ENCODE data around the gene RAB9A. TPM values are rescaled to one million over a fixed set of nuclear protein-coding genes. Genes with fewer than 3 reads are reported as not detected.

RAB9A gene
- total and polyA plus RNA-seq, 5 experiments from 2014 or later, result 13.7 to 22.1 (median 15.6) TPM

- POLR2A ChIA-PET, result interaction anchor here (2.9 to 3.2 kb wide), 2 partner anchors 8 to 21 kb away, joined by 9 to 35 read pairs; no protein-coding TSS in a partner anchor
- peaks cover 21 to 84% (median 48%) of the 10 kb centered on the region in 4 donors for H3K4me1 Mint-ChIP-seq
- DNase-seq (no peak), ATAC-seq (no peak)
- H3K27ac Mint-ChIP-seq, result peak overlapping the region in 9 of 10 donors; percentile 2 to 99 (median 74)
- no peaks in the 10 kb centered on the region for H3K27me3 Mint-ChIP-seq
- peaks cover 0 to 30% (median 0%) of the 10 kb centered on the region in 9 donors for H3K9me3 Mint-ChIP-seq
- peaks cover 14 to 45% (median 27%) of the 10 kb centered on the region in 3 donors for H3K36me3 Mint-ChIP-seq
- H3K4me3 Mint-ChIP-seq, result peak overlapping the region in 9 of 10 donors; percentile 8 to 99 (median 94)
Observed at GRCh38 chrX:13732246-13733067, 43.5 kb downstream of the RAB9A start.

GRCh38 chrX:13733506-13733905 lies 44.6 kb downstream of the RAB9A start:
- DNase-seq (no peak), ATAC-seq (no peak)
- H3K36me3 Mint-ChIP-seq, result peaks cover 12 to 37% (median 21%) of the 10 kb centered on the region in 3 donors
- peaks cover 21 to 78% (median 44%) of the 10 kb centered on the region in 4 donors for H3K4me1 Mint-ChIP-seq
- H3K4me3 Mint-ChIP-seq, result peak overlapping the region; percentile 93 to 99 (median 98)
- POLR2A ChIA-PET, result interaction anchor here (0.6 to 3.3 kb wide), 11 partner anchors 9 to 749 kb away, joined by 3 to 35 read pairs (median 9); partner anchors contain the start of genes GEMIN8, RAB9A and TCEANC
- H3K27me3 Mint-ChIP-seq, result no peaks in the 10 kb centered on the region
- peak overlapping the region; percentile 91 to 100 (median 98) for H3K27ac Mint-ChIP-seq
- peaks cover 0 to 22% (median 0%) of the 10 kb centered on the region in 9 donors for H3K9me3 Mint-ChIP-seq

- DNase-seq (peak; percentile 73 to 95 (median 87)), ATAC-seq (peak; percentile 86 to 89)
- H3K4me3 Mint-ChIP-seq, result peak within 1 kb of the TSS; percentile 93 to 99 (median 98)
- H3K4me1 Mint-ChIP-seq, result peaks cover 18 to 69% (median 39%) of the 10 kb centered on the region in 4 donors
- H3K36me3 Mint-ChIP-seq, result peaks cover 12 to 28% (median 15%) of the 10 kb centered on the region in 3 donors
- H3K9me3 Mint-ChIP-seq, result peaks cover 0 to 19% (median 0%) of the 10 kb centered on the region in 9 donors
- POLR2A ChIA-PET, result interaction anchor here (0.6 to 3.3 kb wide), 24 partner anchors 8 to 761 kb away, joined by 3 to 35 read pairs (median 6); partner anchors contain the start of genes GEMIN8, RAB9A, TCEANC and TMSB4X
- H3K27me3 Mint-ChIP-seq, result no peaks in the 10 kb centered on the region
- H3K27ac Mint-ChIP-seq, result peak within 1 kb of the TSS; percentile 95 to 100 (median 98)
Observed at GRCh38 chrX:13734278-13735172, 45.6 kb downstream of the RAB9A start, which contains the start of the genes OFD1 and TRAPPC2. TSS of gene OFD1 (plus strand) at chrX:13734748. CDS start at chrX:13735072, 324 bp downstream. TSS of gene TRAPPC2 (minus strand) at chrX:13734620. CDS start at chrX:13719963, 14,657 bp downstream.

- no peak for DNase-seq
- Mint-ChIP-seq H3K27ac (peak overlapping the region in 8 of 10 donors; percentile 29 to 84 (median 70)), H3K9me3 (no peaks in the 10 kb centered on the region), H3K4me1 (peaks cover 7 to 35% (median 17%) of the 10 kb centered on the region in 4 donors), H3K4me3 (peak overlapping the region in 2 of 10 donors; percentile 16 to 21), H3K36me3 (peaks cover 2 to 55% (median 5%) of the 10 kb centered on the region in 3 donors), H3K27me3 (no peaks in the 10 kb centered on the region)
- no peak for ATAC-seq
- POLR2A ChIA-PET, result interaction anchor here (1.2 kb wide), 1 partner anchor 288 kb away, joined by 5 read pairs; the partner anchor contains the start of gene GEMIN8
Observed at GRCh38 chrX:13741695-13742094, 52.8 kb downstream of the RAB9A start.

- peak in 2 of 10 donors; percentile 4 to 12 for DNase-seq
- H3K27me3 Mint-ChIP-seq, result no peaks in the 10 kb centered on the region
- ATAC-seq, result peak; percentile 59 to 73
- POLR2A ChIA-PET, result interaction anchor here (1.2 kb wide), 2 partner anchors 8 to 287 kb away, joined by 5 read pairs; partner anchors contain the start of genes GEMIN8, OFD1 and TRAPPC2
- peaks cover 0 to 57% (median 0%) of the 10 kb centered on the region in 3 donors for H3K36me3 Mint-ChIP-seq
- peak overlapping the region in 8 of 10 donors; percentile 16 to 77 (median 40) for H3K4me3 Mint-ChIP-seq
- peaks cover 8 to 35% (median 20%) of the 10 kb centered on the region in 4 donors for H3K4me1 Mint-ChIP-seq
- peak overlapping the region; percentile 60 to 91 (median 80) for H3K27ac Mint-ChIP-seq
- H3K9me3 Mint-ChIP-seq, result no peaks in the 10 kb centered on the region
Observed at GRCh38 chrX:13742397-13743176, 53.7 kb downstream of the RAB9A start.

- ATAC-seq (peak; percentile 39 to 47), DNase-seq (peak in 6 of 10 donors; percentile 7 to 68 (median 29))
- POLR2A ChIA-PET, result no interaction called here
- Mint-ChIP-seq H3K36me3 (peaks cover 0 to 67% (median 2%) of the 10 kb centered on the region in 3 donors), H3K27me3 (no peaks in the 10 kb centered on the region), H3K9me3 (no peaks in the 10 kb centered on the region), H3K27ac (peak overlapping the region in 7 of 10 donors; percentile 26 to 91 (median 76)), H3K4me1 (peaks cover 6 to 40% (median 17%) of the 10 kb centered on the region in 4 donors), H3K4me3 (no peak overlapping the region)
Observed at GRCh38 chrX:13747836-13748235, 58.9 kb downstream of the RAB9A start.

- POLR2A ChIA-PET, result no interaction called here
- peaks cover 0 to 72% (median 2%) of the 10 kb centered on the region in 3 donors for H3K36me3 Mint-ChIP-seq
- H3K27me3 Mint-ChIP-seq, result no peaks in the 10 kb centered on the region
- no peaks in the 10 kb centered on the region for H3K9me3 Mint-ChIP-seq
- no peak for ATAC-seq
- peak overlapping the region in 3 of 10 donors; percentile 37 to 86 (median 51) for H3K27ac Mint-ChIP-seq
- H3K4me1 Mint-ChIP-seq, result peaks cover 10 to 38% (median 20%) of the 10 kb centered on the region in 4 donors
- H3K4me3 Mint-ChIP-seq, result no peak overlapping the region
- DNase-seq, result no peak
Observed at GRCh38 chrX:13748486-13748885, 59.6 kb downstream of the RAB9A start.

- no peak overlapping the region for H3K4me3 Mint-ChIP-seq
- H3K27me3 Mint-ChIP-seq, result no peaks in the 10 kb centered on the region
- peak; percentile 65 to 67 for ATAC-seq
- DNase-seq, result peak in 4 of 10 donors; percentile 14 to 47 (median 44)
- H3K9me3 Mint-ChIP-seq, result no peaks in the 10 kb centered on the region
- H3K27ac Mint-ChIP-seq, result peak overlapping the region in 8 of 10 donors; percentile 15 to 85 (median 57)
- H3K36me3 Mint-ChIP-seq, result peaks cover 0 to 68% (median 3%) of the 10 kb centered on the region in 3 donors
- POLR2A ChIA-PET, result interaction anchor here (0.6 to 1.4 kb wide), 2 partner anchors 16 to 37 kb away, joined by 4 read pairs; partner anchors contain the start of genes OFD1 and TRAPPC2
- H3K4me1 Mint-ChIP-seq, result peaks cover 10 to 43% (median 22%) of the 10 kb centered on the region in 4 donors
Observed at GRCh38 chrX:13750204-13750603, 61.3 kb downstream of the RAB9A start.

GRCh38 chrX:13750812-13751211 lies 61.9 kb downstream of the RAB9A start:
- H3K9me3 Mint-ChIP-seq, result no peaks in the 10 kb centered on the region
- peaks cover 10 to 48% (median 24%) of the 10 kb centered on the region in 4 donors for H3K4me1 Mint-ChIP-seq
- no peaks in the 10 kb centered on the region for H3K27me3 Mint-ChIP-seq
- POLR2A ChIA-PET, result no interaction called here
- H3K36me3 Mint-ChIP-seq, result peaks cover 0 to 63% (median 3%) of the 10 kb centered on the region in 3 donors
- peak overlapping the region in 4 of 10 donors; percentile 8 to 85 (median 37) for H3K27ac Mint-ChIP-seq
- no peak overlapping the region for H3K4me3 Mint-ChIP-seq
- DNase-seq (no peak), ATAC-seq (no peak)

GRCh38 chrX:13752141-13752540 lies 63.2 kb downstream of the RAB9A start:
- peaks cover 0 to 61% (median 3%) of the 10 kb centered on the region in 3 donors for H3K36me3 Mint-ChIP-seq
- POLR2A ChIA-PET, result interaction anchor here (1.8 kb wide), 1 partner anchor 18 kb away, joined by 7 read pairs; the partner anchor contains the start of genes OFD1 and TRAPPC2
- no peaks in the 10 kb centered on the region for H3K27me3 Mint-ChIP-seq
- peaks cover 10 to 45% (median 22%) of the 10 kb centered on the region in 4 donors for H3K4me1 Mint-ChIP-seq
- no peaks in the 10 kb centered on the region for H3K9me3 Mint-ChIP-seq
- peak overlapping the region in 1 of 10 donors; percentile 69 for H3K27ac Mint-ChIP-seq
- ATAC-seq (no peak), DNase-seq (no peak)
- no peak overlapping the region for H3K4me3 Mint-ChIP-seq

GRCh38 chrX:13752646-13753045 lies 63.7 kb downstream of the RAB9A start:
- H3K9me3 Mint-ChIP-seq, result no peaks in the 10 kb centered on the region
- no peaks in the 10 kb centered on the region for H3K27me3 Mint-ChIP-seq
- H3K36me3 Mint-ChIP-seq, result peaks cover 0 to 59% (median 3%) of the 10 kb centered on the region in 3 donors
- peak overlapping the region in 1 of 10 donors; percentile 5 for H3K4me3 Mint-ChIP-seq
- DNase-seq, result no peak
- ATAC-seq, result no peak
- H3K4me1 Mint-ChIP-seq, result peaks cover 7 to 40% (median 16%) of the 10 kb centered on the region in 4 donors
- H3K27ac Mint-ChIP-seq, result peak overlapping the region in 7 of 10 donors; percentile 8 to 69 (median 26)
- POLR2A ChIA-PET, result interaction anchor here (1.8 kb wide), 1 partner anchor 18 kb away, joined by 7 read pairs; the partner anchor contains the start of genes OFD1 and TRAPPC2

All from naive thymus-derived CD8-positive, alpha-beta T cell (primary cell).